Right atrium auricular region (tissue), 2 donors: ENCODE data around the gene C2CD4D. TPM values are rescaled to one million over a fixed set of nuclear protein-coding genes. Genes with fewer than 3 reads are reported as not detected.
A peak's percentile ranks its signal among the peaks of the same experiment; 100 is the strongest.

ENCODE experiments used
- DNase-seq: peaks from one replicate; pipeline ENCODE4 v3.0.0-alpha.2; 2019; ENCODE audit warnings: low spot score
- H3K27ac ChIP-seq, 2 donors: fragments of 200-600 bp; sonication (generic); 1 replicate in 1 of 2; 2 replicates in 1 of 2; pipeline ENCODE4 v1.5.1; 2016 to 2019
- H3K27me3 ChIP-seq, 2 donors: fragments of 200-600 bp; sonication (generic); one replicate each; pipeline versions ENCODE4 v1.5.1 to v1.6.0; 2017 to 2019
- H3K36me3 ChIP-seq: fragments of 200-600 bp; sonication (generic); one replicate; pipeline ENCODE4 v1.5.1; 2016
- H3K4me1 ChIP-seq, 2 donors: fragments of 200-600 bp; sonication (generic); one replicate each; pipeline versions ENCODE4 v1.5.1 to v1.6.0; 2017 to 2019
- H3K4me3 ChIP-seq, 2 donors: fragments of 200-600 bp; sonication (generic); 1 replicate in 1 of 2; 2 replicates in 1 of 2; pipeline ENCODE4 v1.5.1; 2017 to 2019; ENCODE audit warnings: mild to moderate bottlenecking in 1 of 2, moderate library complexity in 1 of 2
- H3K9me3 ChIP-seq, 2 donors: fragments of 200-600 bp; sonication (generic); one replicate each; pipeline ENCODE4 v1.5.1; 2019
- total RNA-seq, 2 donors: library from RNA; depleted of rRNA; stranded (reverse); fragments of >200 nt; gene quantifications; one replicate each; pipeline ENCODE4 v1.1.0, GENCODE V29; 2016
- TF ChIP-seq, protein P1 (sequence below), 2 donors: fragments of 200-600 bp; sonication (generic); IDR thresholded peaks; one replicate each; pipeline ENCODE4 v1.5.1; 2019; ENCODE audit warnings: antibody characterized with exemption in 2 of 2

Gene C2CD4D
- total RNA-seq, 2 donors from 2014 or later = not detected

DNA sequence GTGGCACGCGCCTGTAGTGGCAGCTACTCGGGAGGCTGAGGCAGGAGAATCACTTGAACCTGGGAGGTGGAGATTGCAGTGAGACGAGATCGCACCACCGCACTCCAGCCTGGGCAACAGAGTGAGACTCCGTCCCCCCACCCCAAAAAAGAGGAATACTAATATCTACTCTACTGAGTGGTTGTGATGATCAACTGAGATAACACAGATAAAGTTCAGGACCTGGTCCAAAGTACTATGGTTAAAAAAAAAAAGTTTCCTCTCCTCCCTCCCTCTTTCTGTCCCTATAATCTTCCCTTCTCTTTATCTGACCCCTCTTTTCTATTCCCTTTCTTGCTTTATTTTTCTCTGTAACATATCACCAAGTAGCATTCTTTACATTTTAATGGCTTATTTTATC lies 4.0 kb downstream of the C2CD4D start:
- TF ChIP-seq, protein P1, sequence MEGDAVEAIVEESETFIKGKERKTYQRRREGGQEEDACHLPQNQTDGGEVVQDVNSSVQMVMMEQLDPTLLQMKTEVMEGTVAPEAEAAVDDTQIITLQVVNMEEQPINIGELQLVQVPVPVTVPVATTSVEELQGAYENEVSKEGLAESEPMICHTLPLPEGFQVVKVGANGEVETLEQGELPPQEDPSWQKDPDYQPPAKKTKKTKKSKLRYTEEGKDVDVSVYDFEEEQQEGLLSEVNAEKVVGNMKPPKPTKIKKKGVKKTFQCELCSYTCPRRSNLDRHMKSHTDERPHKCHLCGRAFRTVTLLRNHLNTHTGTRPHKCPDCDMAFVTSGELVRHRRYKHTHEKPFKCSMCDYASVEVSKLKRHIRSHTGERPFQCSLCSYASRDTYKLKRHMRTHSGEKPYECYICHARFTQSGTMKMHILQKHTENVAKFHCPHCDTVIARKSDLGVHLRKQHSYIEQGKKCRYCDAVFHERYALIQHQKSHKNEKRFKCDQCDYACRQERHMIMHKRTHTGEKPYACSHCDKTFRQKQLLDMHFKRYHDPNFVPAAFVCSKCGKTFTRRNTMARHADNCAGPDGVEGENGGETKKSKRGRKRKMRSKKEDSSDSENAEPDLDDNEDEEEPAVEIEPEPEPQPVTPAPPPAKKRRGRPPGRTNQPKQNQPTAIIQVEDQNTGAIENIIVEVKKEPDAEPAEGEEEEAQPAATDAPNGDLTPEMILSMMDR (IDR thresholded peaks at IDR 0.05) = no peak
- DNase-seq = no peak
- Histone ChIP-seq H3K27ac (no peak overlapping the region), H3K27me3 (peaks cover 6 to 13% of the 10 kb centered on the region in 2 donors), H3K4me3 (no peak overlapping the region), H3K4me1 (peaks cover 0 to 36% of the 10 kb centered on the region in 2 donors), H3K36me3 (no peaks in the 10 kb centered on the region), H3K9me3 (no peaks in the 10 kb centered on the region)

DNA sequence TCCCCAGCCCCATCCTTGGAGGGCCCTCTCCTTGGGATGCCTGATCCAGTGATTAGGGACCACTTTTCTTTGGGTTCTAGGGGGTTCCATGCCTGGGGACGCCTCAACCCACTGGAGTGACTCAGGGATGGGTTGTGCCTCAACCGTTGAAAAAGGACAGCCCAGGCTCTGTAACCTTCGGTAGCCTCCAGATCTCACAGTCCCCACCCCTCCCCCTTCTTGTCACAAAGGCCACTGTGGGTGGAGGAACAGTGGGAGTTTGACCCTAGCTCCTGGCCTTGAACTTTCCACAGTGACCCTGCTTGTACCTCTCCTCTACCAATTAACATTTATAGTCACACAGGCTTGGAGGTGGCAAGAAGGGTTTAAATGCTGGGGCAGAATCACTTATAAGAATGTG lies 5.4 kb downstream of the C2CD4D start:
- peaks cover 0 to 35% of the 10 kb centered on the region in 2 donors for H3K4me1 ChIP-seq

DNA sequence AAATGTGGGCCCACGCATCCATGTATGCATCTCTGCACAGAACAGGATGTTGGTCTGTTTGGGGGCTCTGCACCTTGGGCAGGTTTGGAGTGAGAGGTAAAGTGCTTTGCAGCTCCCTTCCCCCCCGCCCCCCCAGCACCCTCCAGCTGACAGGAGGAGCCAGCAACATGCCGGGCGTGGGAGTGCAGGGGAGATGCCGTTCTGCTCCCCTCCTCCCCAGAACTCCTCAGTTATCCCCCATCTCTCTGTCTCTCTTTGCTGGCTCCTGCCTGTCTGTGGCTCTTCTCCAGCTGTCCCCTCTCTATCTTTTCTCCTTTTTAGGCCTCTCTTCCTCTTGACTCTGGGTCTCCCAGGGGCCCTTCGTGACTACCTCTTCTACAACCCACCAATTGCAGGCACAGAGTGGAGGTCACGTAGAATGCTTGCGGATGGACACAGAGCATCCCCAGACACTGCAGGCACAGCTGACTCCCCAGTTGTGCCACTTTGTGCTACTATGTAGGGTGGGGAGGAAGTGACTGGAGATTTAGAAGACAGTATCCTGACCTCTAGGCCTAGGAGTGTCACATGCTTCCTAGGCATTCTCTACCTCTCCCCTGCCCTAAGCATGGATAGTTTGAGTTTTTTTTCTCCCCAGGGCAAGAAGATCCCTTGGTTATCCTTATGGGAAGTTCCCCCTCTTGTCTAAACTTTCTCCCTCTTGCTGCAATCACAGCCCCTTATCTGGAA lies 6.3 kb downstream of the C2CD4D start:
- no peaks in the 10 kb centered on the region for H3K36me3 ChIP-seq
- no peaks in the 10 kb centered on the region for H3K9me3 ChIP-seq
- no peaks in the 10 kb centered on the region for H3K27me3 ChIP-seq
- H3K27ac ChIP-seq = peak overlapping the region; percentile 32 to 51
- peaks cover 0 to 35% of the 10 kb centered on the region in 2 donors for H3K4me1 ChIP-seq
- no peak for DNase-seq
- H3K4me3 ChIP-seq = no peak overlapping the region
- TF ChIP-seq, protein P1 (IDR thresholded peaks at IDR 0.05) = no peak

More for the DNA sequence above, 5.4 kb downstream of the C2CD4D start:
- Histone ChIP-seq H3K4me3 (no peak overlapping the region), H3K36me3 (no peaks in the 10 kb centered on the region), H3K27ac (no peak overlapping the region), H3K9me3 (no peaks in the 10 kb centered on the region), H3K27me3 (peaks cover under 1 to 6% of the 10 kb centered on the region in 2 donors)
- TF ChIP-seq, protein P1 (IDR thresholded peaks at IDR 0.05) = no peak
- DNase-seq = no peak

DNA sequence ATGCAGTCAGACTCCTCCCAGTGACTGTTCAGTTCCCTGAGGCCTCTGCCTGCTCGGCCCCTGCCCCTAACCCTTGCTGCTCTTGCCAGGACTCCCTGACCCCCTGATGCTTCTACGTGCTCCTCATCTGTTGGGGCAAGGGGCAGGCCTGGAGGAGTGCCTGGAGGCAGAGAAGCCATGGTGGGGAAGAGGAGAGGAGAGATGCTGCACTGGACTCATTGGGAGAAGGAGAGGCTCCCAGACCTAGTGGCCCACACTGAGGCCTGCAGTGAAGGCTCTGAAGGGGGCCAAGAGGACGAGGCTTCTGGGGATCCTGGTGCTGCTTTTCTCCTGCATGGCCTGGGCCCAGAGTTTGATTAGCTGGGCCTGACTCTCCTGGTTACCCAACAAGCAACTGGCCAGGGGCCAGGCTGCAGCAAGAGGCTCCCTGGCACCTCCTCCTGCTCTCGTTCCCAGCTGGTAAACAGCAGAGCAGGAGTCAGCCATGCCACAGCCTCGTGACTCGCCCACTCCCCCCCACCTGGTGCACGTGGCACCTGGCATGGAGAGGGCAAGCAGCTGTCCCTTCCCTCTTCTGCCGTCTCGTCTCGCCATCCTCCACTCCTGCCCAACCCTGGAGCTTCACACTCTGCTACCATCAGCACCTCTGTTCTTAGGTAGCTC lies 7.2 kb downstream of the C2CD4D start:
- Histone ChIP-seq H3K27ac (peak overlapping the region; percentile 41 to 51), H3K27me3 (no peaks in the 10 kb centered on the region), H3K36me3 (no peaks in the 10 kb centered on the region), H3K4me1 (peaks cover 0 to 32% of the 10 kb centered on the region in 2 donors), H3K4me3 (no peak overlapping the region), H3K9me3 (no peaks in the 10 kb centered on the region)
- DNase-seq = peak; percentile 71
- TF ChIP-seq, protein P1 (IDR thresholded peaks at IDR 0.05) = no peak

DNA sequence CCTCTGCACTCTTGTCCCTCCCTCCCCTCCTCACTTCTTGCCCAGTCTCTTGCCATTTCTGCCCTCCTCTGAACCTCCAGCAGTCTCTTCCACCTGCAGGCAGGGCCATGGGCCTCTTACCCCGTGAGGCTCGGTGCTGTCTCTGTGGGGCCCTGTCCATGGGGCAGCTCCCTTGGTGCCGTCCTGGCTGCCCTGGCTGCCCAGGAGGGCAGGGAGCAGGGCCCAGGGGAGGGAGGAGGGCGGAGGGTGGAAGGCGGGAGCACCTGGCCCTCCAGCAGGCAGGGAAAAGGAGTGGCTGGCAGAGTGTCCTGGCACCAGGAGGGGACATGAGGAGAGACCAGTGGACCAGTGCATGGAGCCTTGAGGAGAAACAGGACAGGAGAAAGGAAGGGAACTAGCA lies 8.0 kb downstream of the C2CD4D start, which contains the start of gene RORC:
Gene RORC, minus strand, starts transcription at position 198 of the 400 bp plus-strand sequence. Its CDS starts 38 bp downstream, at position 160.
- H3K36me3 ChIP-seq = no peaks in the 10 kb centered on the region
- no peaks in the 10 kb centered on the region for H3K9me3 ChIP-seq
- H3K4me1 ChIP-seq = peaks cover 0 to 32% of the 10 kb centered on the region in 2 donors
- H3K4me3 ChIP-seq = peak within 1 kb of the TSS; percentile 20 to 25
- no peaks in the 10 kb centered on the region for H3K27me3 ChIP-seq
- peak within 1 kb of the TSS; percentile 41 to 51 for H3K27ac ChIP-seq
- DNase-seq = no peak
- TF ChIP-seq, protein P1 (IDR thresholded peaks at IDR 0.05) = no peak
